ENCODE measurements around the gene TCERG1L. TPM values are rescaled to one million over a fixed set of nuclear protein-coding genes. Genes with fewer than 3 reads are reported as not detected.

The TCERG1L gene
- total RNA-seq, 1 experiment from 2014 or later = not detected

GRCh38 chr10:131213741-131214505 is 97.6 kb downstream of the TCERG1L start:
- Histone ChIP-seq H3K4me3 (no peak overlapping the region), H4K20me1 (ENCODE audit: insufficient read depth) (no peaks in the 10 kb centered on the region), H3K79me2 (ENCODE audit: low read depth) (no peaks in the 10 kb centered on the region), H3F3A (ENCODE audit: insufficient read depth, low read depth) (no peaks in the 10 kb centered on the region), H3K9me2 (ENCODE audit: insufficient read depth) (no peaks in the 10 kb centered on the region), H3K36me3 (ENCODE audit: low read depth) (no peaks in the 10 kb centered on the region), H3K4me1 (replicated peaks; ENCODE audit: insufficient read depth) (no peaks in the 10 kb centered on the region), H3K4me2 (no peak overlapping the region), H3K27ac (no peak overlapping the region), H2AFZ (no peak overlapping the region), H3K27me3 (ENCODE audit: insufficient read depth, low read depth) (peaks cover 48% of the 10 kb centered on the region), H3K9me3 (ENCODE audit: insufficient read depth, low read depth) (no peaks in the 10 kb centered on the region)
- ChIA-PET CTCF (no interaction called here), POLR2A (ENCODE audit: unreplicated experiment) (no interaction called here)
- TF ChIP-seq EZH2 (IDR thresholded peaks at IDR 0.05; ENCODE audit: low read depth) = no peak
- no peak for TF ChIP-seq CTCF (conservative IDR thresholded peaks at IDR 0.05)
- no TSS peak for BruUV-seq (replicated peaks)
- DNase-seq = no peak
- intact Hi-C loops (cut with micrococcal nuclease; ENCODE audit: unreplicated experiment) = no loop called here

GRCh38 chr10:131212763-131213325 is 98.7 kb downstream of the TCERG1L start:
- DNase-seq = no peak
- Histone ChIP-seq H2AFZ (no peak overlapping the region), H3K79me2 (ENCODE audit: low read depth) (no peaks in the 10 kb centered on the region), H3K27me3 (ENCODE audit: insufficient read depth, low read depth) (peaks cover 59% of the 10 kb centered on the region), H3K4me1 (replicated peaks; ENCODE audit: insufficient read depth) (no peaks in the 10 kb centered on the region), H4K20me1 (ENCODE audit: insufficient read depth) (no peaks in the 10 kb centered on the region), H3K36me3 (ENCODE audit: low read depth) (no peaks in the 10 kb centered on the region), H3F3A (ENCODE audit: insufficient read depth, low read depth) (no peaks in the 10 kb centered on the region), H3K9me2 (ENCODE audit: insufficient read depth) (no peaks in the 10 kb centered on the region), H3K4me2 (no peak overlapping the region), H3K4me3 (no peak overlapping the region), H3K9me3 (ENCODE audit: insufficient read depth, low read depth) (no peaks in the 10 kb centered on the region), H3K27ac (no peak overlapping the region)
- intact Hi-C loops (cut with micrococcal nuclease; ENCODE audit: unreplicated experiment) = no loop called here
- ChIA-PET CTCF (no interaction called here), POLR2A (ENCODE audit: unreplicated experiment) (no interaction called here)
- TF ChIP-seq EZH2 (IDR thresholded peaks at IDR 0.05; ENCODE audit: low read depth) (no peak), CTCF (conservative IDR thresholded peaks at IDR 0.05) (no peak)
- no TSS peak for BruUV-seq (replicated peaks)

- Histone ChIP-seq H3K27me3 (ENCODE audit: insufficient read depth, low read depth) (peaks cover 63% of the 10 kb centered on the region), H3F3A (ENCODE audit: insufficient read depth, low read depth) (no peaks in the 10 kb centered on the region), H4K20me1 (ENCODE audit: insufficient read depth) (no peaks in the 10 kb centered on the region), H2AFZ (no peak overlapping the region), H3K4me2 (no peak overlapping the region), H3K27ac (no peak overlapping the region), H3K4me1 (replicated peaks; ENCODE audit: insufficient read depth) (no peaks in the 10 kb centered on the region), H3K79me2 (ENCODE audit: low read depth) (no peaks in the 10 kb centered on the region), H3K36me3 (ENCODE audit: low read depth) (no peaks in the 10 kb centered on the region), H3K4me3 (no peak overlapping the region), H3K9me3 (ENCODE audit: insufficient read depth, low read depth) (no peaks in the 10 kb centered on the region), H3K9me2 (ENCODE audit: insufficient read depth) (no peaks in the 10 kb centered on the region)
- intact Hi-C loops (cut with micrococcal nuclease; ENCODE audit: unreplicated experiment) = no loop called here
- ChIA-PET POLR2A (ENCODE audit: unreplicated experiment) (no interaction called here), CTCF (no interaction called here)
- no peak for TF ChIP-seq CTCF (conservative IDR thresholded peaks at IDR 0.05)
- no peak for TF ChIP-seq EZH2 (IDR thresholded peaks at IDR 0.05; ENCODE audit: low read depth)
- BruUV-seq (replicated peaks) = no TSS peak
- DNase-seq = no peak
These were observed 99.4 kb downstream of the TCERG1L start for GRCh38 chr10:131211965-131212619.

All from PC-9 (cell line).